Stromal cell of bone marrow (primary cell): ENCODE measurements around the gene MYCN.

Experiments used
- DNase-seq: peaks from one replicate; pipeline ENCODE4 v3.0.0-alpha.2; 2012; ENCODE audit warnings: low read depth

Gene MYCN

GRCh38 chr2:15976354-15976753, 36.0 kb downstream of the MYCN start:
- DNase-seq: no peak

DNA sequence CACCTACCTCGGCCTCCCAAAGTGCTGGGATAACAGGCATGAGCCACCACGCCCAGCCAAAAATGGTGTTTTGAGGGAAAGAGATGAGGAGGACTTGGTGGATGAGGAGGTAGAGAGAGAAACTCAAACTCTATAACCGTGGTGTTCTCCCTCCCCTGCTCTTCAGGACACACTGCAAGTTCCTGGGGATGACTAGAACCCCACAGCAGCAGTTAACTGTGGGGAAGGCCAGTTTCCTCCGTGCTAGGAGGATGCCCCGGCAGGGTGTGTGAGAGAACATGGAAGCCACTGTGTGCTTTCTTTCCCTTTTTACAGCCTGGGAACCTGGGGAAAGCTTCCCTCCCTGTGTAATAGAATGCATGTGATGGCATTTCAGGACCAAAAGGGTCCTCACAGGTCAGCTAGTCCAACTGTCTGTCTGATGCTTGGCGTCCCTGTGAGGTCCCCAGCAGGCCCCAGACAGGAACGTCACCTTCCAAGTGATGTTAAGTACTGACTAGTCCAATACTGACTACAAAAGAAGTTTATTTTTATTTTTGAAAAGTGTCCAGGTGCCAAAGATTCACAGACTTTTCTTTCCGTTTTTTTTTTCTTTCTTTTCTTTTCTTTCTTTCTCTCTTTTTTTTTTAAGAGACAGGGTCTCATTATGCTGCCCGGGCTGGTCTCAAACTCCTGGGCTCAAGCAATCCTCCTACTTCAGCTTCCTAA, 38.9 kb downstream of the MYCN start:
- no peak for DNase-seq

- DNase-seq: no peak
These were observed 39.6 kb downstream of the MYCN start for GRCh38 chr2:15979759-15980604.

DNA sequence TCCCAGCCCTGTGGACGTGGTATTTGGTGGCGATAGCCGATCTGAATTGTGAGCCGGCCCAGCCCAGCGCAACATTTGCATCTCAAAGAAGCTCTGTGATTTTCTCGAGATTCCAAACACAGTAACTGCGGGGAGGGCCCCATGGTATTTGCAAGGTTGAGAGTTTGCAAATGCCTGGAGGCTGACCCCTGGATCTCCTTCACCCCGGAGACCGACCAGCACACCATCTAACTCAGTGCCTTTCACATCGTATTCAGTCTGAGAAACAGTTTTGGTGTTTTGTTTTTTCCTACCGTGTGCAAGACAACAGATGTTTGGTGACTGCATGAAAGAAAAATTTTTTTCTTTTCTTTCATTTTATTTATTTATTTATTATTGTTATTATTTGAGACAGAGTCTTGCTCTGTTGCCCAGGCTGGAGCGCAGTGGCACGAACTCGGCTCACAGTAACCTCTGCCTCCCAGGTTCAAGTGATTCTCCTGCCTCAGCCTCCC, 40.3 kb downstream of the MYCN start:
- no peak for DNase-seq

DNA sequence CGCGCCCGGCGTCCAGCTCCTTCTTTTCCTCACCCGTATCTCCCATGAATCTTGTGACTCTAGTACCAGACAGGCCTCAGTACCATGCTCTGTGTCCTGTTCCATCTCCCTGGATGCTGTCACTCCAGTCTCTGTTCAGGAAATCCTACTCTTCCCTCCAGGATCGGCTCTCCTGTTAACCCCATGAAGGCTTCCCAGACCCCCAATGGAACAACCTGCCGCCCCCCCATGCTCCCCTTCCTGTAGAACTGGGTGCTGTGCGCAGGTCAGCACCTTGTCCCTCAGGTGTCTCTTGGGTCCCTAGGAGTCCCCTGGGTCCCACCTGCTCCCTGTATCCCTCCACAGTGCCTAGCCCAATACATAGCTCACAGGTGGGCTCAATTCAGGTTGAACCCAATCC, 41.3 kb downstream of the MYCN start:
- no peak for DNase-seq

- no peak for DNase-seq
These were observed 42.1 kb downstream of the MYCN start for GRCh38 chr2:15982285-15983044.

- DNase-seq: no peak
These were observed 43.1 kb downstream of the MYCN start for GRCh38 chr2:15983496-15983895.

DNA sequence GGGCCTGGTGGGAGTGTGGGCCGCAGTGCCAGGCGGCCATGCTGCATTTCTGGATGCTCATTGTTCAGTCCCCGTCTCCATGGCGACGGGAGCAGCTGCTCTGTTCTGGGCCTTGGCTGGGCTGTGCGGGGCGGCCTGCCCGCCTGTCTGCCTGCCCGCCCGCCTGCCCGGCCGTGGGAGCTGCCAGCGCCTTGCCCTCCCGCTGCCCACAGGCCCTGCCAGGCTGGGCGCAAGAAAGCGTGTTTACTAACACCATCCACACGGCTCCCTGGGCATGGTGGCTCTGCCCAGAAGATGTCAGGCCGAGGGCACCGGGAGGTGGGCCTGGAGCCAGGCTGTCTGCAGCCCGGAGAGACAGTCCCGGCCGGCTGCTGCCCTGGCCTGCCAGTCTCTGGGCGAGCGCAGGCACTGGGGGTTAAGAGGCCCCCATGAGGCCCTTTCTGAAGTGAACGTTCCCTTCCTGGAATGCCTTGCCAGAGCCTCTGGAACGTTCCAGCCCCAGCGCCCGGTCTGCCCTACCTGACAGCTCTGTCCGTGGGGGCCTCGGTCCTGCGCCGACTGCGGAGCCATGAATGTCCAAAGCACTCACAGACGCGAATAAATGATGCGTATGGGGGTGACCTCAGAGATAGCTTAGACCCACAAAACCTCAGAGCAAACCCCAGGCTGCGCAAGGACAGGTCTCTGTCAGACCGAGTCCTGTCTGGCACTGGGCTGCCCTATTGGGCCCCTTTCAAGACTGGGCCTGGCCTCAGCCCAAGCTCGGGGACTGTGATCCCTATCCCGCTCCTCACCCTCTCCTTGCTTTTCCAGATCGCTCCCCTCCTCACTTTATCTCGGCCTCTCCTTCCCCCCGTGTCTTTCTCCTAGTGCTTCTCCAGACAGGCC, 44.3 kb downstream of the MYCN start:
- no peak for DNase-seq

GRCh38 chr2:15985531-15985930, 45.2 kb downstream of the MYCN start:
- no peak for DNase-seq

GRCh38 chr2:15986068-15986560, 45.8 kb downstream of the MYCN start:
- DNase-seq: no peak

DNA sequence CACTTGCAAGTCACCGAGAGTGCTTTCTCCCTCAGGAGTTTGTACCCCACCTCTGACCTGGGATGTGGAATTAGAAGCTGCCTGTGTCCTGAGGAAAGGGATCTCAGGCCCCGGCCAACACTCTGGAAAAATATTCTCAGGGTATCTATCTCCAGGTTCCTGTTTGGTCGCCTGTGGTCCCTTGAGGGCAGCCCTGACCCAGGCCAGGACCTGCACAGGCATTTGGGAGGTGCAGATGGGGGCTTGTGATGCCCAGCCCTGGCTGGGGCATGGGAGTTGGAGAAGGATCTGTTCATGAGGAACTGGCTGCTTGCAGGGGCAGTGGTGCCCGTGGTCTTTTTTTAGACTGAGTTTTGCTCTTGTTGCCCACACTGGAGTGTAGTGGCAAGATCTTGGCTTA, 46.3 kb downstream of the MYCN start:
- no peak for DNase-seq

GRCh38 chr2:15988733-15989132, 48.4 kb downstream of the MYCN start:
- DNase-seq: no peak

DNA sequence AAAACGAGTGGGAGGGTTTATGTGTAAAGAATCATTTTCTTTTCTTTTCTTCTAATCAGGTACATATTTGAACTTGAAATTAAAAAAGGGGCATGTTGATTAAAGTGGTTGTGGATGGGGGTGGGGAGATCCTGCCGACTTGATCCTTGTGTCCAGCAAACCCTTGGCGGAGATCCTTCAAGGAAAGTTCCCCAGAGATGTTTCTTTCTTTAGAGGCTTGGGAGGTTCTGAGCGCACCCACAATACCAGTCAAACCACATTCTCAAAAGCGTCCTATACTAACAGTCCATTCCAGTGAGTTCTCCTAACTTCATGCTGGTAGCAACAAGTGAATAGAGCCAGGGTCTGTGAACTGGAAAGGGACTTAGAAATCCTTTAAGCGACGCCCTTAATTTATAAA, 49.2 kb downstream of the MYCN start:
- DNase-seq: no peak

DNA sequence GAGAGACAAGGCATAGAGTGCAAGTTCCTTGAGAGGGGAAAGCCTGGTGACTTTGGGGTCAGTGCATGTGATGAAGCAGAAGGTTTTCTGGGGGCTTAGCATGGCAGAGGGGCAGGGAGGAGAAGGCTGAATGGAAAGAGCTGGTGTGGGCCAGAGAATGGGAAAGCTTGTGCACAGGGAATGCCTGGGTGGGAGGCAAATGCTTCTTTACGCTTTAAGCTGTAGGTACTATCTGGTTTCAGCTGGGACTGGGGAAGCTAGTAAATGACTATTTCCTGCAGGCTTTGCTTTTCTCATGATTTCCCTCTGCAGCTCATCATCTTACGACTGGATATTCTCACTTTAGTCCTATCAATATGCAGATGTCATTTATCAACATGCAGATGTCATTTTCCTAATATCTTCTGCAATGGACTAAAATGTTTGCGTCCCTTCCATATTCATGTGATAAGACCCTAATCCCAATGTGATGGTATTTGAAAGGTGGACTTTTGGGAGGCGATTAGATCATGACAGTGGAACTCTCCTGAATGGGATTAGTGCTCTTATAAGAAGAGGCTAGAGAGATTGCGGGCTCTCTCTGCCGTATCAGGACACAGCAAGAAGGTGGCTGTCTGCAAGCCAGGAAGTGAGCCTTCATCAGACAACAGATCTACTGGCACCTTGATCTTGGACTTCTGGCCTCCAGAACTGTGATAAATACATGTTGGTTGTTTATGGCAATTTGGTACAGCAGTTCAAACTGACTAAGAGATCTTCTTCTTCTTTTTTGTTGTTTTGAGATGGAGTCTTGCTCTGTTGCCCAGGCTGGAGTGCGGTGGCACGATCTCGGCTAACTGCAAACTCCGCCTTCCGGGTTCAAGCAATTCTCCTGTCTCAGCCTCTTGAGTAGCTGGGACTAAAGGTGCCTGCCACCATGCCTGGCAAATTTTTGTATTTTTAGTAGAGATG, 50.1 kb downstream of the MYCN start:
- no peak for DNase-seq

DNA sequence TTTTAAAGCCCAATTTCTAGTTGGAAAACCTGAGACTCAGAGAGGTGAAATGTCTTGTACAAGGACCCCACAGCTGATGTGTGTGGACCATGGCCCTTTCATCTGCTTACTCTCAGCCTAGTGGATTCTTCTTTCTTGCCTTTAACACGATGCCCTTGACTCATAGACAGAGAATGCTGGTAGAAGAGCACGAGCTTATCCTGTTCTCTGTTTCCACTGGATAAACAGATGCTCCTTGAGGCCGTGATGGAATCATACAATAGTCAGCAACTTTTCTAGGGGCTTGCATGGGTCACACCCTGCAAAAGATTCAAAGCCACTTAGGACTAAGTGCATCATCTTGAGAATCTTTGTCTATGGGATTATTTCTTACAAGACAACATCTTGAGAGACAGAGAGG, 50.9 kb downstream of the MYCN start:
- DNase-seq: no peak

DNA sequence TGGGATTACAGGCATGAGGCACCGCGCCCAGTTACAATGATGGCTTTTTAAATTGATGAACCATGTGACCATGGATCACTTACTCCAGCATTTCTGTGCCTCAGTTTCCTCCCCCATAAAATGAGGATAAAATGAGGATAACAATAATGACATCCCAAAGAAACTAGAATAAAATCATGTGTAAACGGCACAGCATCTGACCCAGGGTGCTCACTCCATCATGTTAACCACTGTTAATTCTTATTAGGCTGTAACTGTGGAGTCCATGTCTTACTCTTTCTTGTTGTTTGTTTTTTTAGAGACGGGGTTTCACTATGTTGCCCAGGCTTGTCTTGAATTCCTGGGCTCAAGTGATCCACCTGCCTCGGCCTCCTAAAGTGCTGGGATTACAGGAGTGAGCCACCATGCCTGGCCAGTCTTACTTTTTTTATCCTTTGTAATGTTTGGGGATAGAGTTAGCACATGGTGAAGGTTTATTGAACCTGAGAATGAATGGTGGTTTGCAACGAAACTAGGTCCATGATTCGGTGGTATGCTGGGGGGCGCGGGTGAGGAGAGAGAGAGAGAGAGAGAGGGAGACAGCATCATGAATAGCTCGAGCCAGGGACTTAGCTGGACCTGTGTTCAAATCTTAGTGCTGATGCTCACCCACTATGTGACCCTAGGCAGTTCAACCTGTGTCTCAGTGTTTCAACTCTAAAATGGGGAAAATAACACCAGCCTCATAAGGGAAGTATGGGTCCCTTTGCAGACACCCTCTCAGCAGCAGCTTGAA, 52.3 kb downstream of the MYCN start:
- no peak for DNase-seq

GRCh38 chr2:15993232-15993610, 52.9 kb downstream of the MYCN start:
- no peak for DNase-seq

- no peak for DNase-seq
These were observed 53.3 kb downstream of the MYCN start for GRCh38 chr2:15993666-15994065.

GRCh38 chr2:15995603-15996002, 55.3 kb downstream of the MYCN start:
- no peak for DNase-seq
